Small intestine (tissue), 7 donors: ENCODE data around the gene CEP250. TPM values are rescaled to one million over a fixed set of nuclear protein-coding genes. Genes with fewer than 3 reads are reported as not detected.

Experiments
- DNase-seq, 2 donors: peaks; one replicate each; pipeline versions ENCODE4 v3.0.0 to v3.0.0-alpha.2; 2013
- FAIRE-seq: peaks from 2 replicates; lab custom pipeline; 2012; peaks lifted over from hg19 to GRCh38; lab: Jason Lieb, UNC
- H3K27ac ChIP-seq, 3 donors: one replicate each; pipeline ENCODE4 v1.5.1; 2013; ENCODE audit warnings: low read length in 2 of 3, mild to moderate bottlenecking in 2 of 3, control low read depth in 1 of 3, inconsistent platforms in 1 of 3, low read depth in 1 of 3, moderate library complexity in 1 of 3
- H3K27me3 ChIP-seq, 3 donors: one replicate each; pipeline ENCODE4 v1.6.1; 2013; ENCODE audit warnings: low read length in 3 of 3, inconsistent platforms in 1 of 3; ENCODE audit not compliant: control insufficient read depth in 3 of 3, insufficient read depth in 3 of 3
- H3K36me3 ChIP-seq, 3 donors: one replicate each; pipeline ENCODE4 v1.6.1; 2013; ENCODE audit warnings: low read length in 3 of 3, inconsistent platforms in 1 of 3, low read depth in 1 of 3, mild to moderate bottlenecking in 1 of 3, moderate library complexity in 1 of 3; ENCODE audit not compliant: control insufficient read depth in 3 of 3, insufficient read depth in 2 of 3
- H3K4me1 ChIP-seq, 3 donors: one replicate each; pipeline ENCODE4 v1.6.1; 2013; ENCODE audit warnings: low read length in 2 of 3, inconsistent platforms in 1 of 3, low read depth in 1 of 3, mild to moderate bottlenecking in 1 of 3, moderate library complexity in 1 of 3; ENCODE audit not compliant: control insufficient read depth in 3 of 3, insufficient read depth in 2 of 3
- H3K4me3 ChIP-seq, 3 donors: one replicate each; pipeline ENCODE4 v1.5.1; 2013; ENCODE audit warnings: low read length in 3 of 3, control low read depth in 1 of 3, inconsistent platforms in 1 of 3, low read depth in 1 of 3, mild to moderate bottlenecking in 1 of 3, moderate library complexity in 1 of 3
- H3K9me3 ChIP-seq, 2 donors: one replicate each; pipeline ENCODE4 v1.6.1; 2013; ENCODE audit warnings: low read depth in 1 of 2, low read length in 1 of 2; ENCODE audit not compliant: control insufficient read depth in 2 of 2, insufficient read depth in 1 of 2
- WGBS, 3 donors: extraction: QIAGEN DNeasy Blood & Tissue Kit; methylation state at CpG; one replicate each; pipeline ENCODE4 v1.1.7; 2013; 5-methylcytosine and 5-hydroxymethylcytosine counted together
- polyA plus RNA-seq, 4 donors: library from polyadenylated mRNA; stranded (reverse) in 3 of 4; unstranded in 1 of 4; fragments of 200-250 nt in 3 of 4; fragments of 120-200 nt in 1 of 4; gene quantifications; one replicate each; pipeline versions ENCODE4 v1.2.1 to v1.2.3, GENCODE V29; 2013
- donor health status: healthy with polysubstance abuse.
- donor health status: control.
- donor health status: control.
- donor health status: Bipolar disorder and iron deficiency.
- donor health status: healthy.

CEP250 gene
- polyA plus RNA-seq, 4 donors: 3.0 to 31.7 (median 8.8) TPM

- WGBS, 3 donors: 8 to 73% (median 48%) methylated on average over 16 to 18 of the region's 18 CpGs
- H3K36me3 ChIP-seq: peaks cover 9 to 46% (median 10%) of the 10 kb centered on the region in 3 donors
- FAIRE-seq (no peak), DNase-seq (peak; percentile 61 to 74)
- H3K4me3 ChIP-seq: no peak overlapping the region
- H3K27me3 ChIP-seq: no peaks in the 10 kb centered on the region
- H3K27ac ChIP-seq: no peak overlapping the region
- peaks cover 0 to 17% (median 0%) of the 10 kb centered on the region in 3 donors for H3K4me1 ChIP-seq
- no peaks in the 10 kb centered on the region for H3K9me3 ChIP-seq
These were observed 104.7 kb downstream of the CEP250 start for GRCh38 chr20:35560105-35560511.

- no peak for FAIRE-seq
- Histone ChIP-seq H3K27me3 (no peaks in the 10 kb centered on the region), H3K36me3 (peaks cover 9 to 41% (median 10%) of the 10 kb centered on the region in 3 donors), H3K4me3 (no peak overlapping the region), H3K9me3 (no peaks in the 10 kb centered on the region), H3K4me1 (peaks cover 0 to 17% (median 0%) of the 10 kb centered on the region in 3 donors), H3K27ac (no peak overlapping the region)
- no peak for DNase-seq
- WGBS, 3 donors: 55 to 67% (median 60%) methylated on average over 10 of the region's 10 CpGs
These were observed 105.1 kb downstream of the CEP250 start for GRCh38 chr20:35560541-35560940.

- no peak overlapping the region for H3K27ac ChIP-seq
- FAIRE-seq (no peak), DNase-seq (peak; percentile 44 to 54)
- H3K27me3 ChIP-seq: no peaks in the 10 kb centered on the region
- H3K9me3 ChIP-seq: no peaks in the 10 kb centered on the region
- peaks cover 0 to 17% (median 0%) of the 10 kb centered on the region in 3 donors for H3K4me1 ChIP-seq
- H3K36me3 ChIP-seq: peaks cover 5 to 35% (median 8%) of the 10 kb centered on the region in 3 donors
- no peak overlapping the region for H3K4me3 ChIP-seq
- WGBS, 3 donors: 14 to 23% (median 15%) methylated on average over 7 of the region's 7 CpGs
These were observed 105.9 kb downstream of the CEP250 start for GRCh38 chr20:35561268-35561667.

GRCh38 chr20:35561671-35562070 lies 106.3 kb downstream of the CEP250 start:
- no peak overlapping the region for H3K27ac ChIP-seq
- DNase-seq: no peak
- H3K4me1 ChIP-seq: peaks cover 0 to 17% (median 0%) of the 10 kb centered on the region in 3 donors
- no peaks in the 10 kb centered on the region for H3K27me3 ChIP-seq
- no peak for FAIRE-seq
- H3K9me3 ChIP-seq: no peaks in the 10 kb centered on the region
- H3K36me3 ChIP-seq: peaks cover 4 to 31% (median 4%) of the 10 kb centered on the region in 3 donors
- H3K4me3 ChIP-seq: no peak overlapping the region
- WGBS, 3 donors: 25 to 48% (median 34%) methylated on average over 5 of the region's 5 CpGs

GRCh38 chr20:35562541-35563110 lies 107.2 kb downstream of the CEP250 start:
- Histone ChIP-seq H3K4me3 (no peak overlapping the region), H3K4me1 (peaks cover 0 to 17% (median 0%) of the 10 kb centered on the region in 3 donors), H3K36me3 (peaks cover 0 to 21% (median under 1%) of the 10 kb centered on the region in 3 donors), H3K9me3 (no peaks in the 10 kb centered on the region), H3K27me3 (no peaks in the 10 kb centered on the region), H3K27ac (no peak overlapping the region)
- FAIRE-seq (no peak), DNase-seq (no peak)
- 84 to 96% (median 86%) methylated on average over 9 to 10 of the region's 10 CpGs for WGBS, 3 donors

- DNase-seq (no peak), FAIRE-seq (no peak)
- no peak overlapping the region for H3K4me3 ChIP-seq
- H3K27ac ChIP-seq: no peak overlapping the region
- H3K36me3 ChIP-seq: peaks cover 0 to 9% (median 0%) of the 10 kb centered on the region in 3 donors
- peaks cover 0 to 15% (median 0%) of the 10 kb centered on the region in 3 donors for H3K4me1 ChIP-seq
- no peaks in the 10 kb centered on the region for H3K27me3 ChIP-seq
- 85 to 88% (median 88%) methylated on average over 10 of the region's 10 CpGs for WGBS, 3 donors
- H3K9me3 ChIP-seq: no peaks in the 10 kb centered on the region
These were observed 108.4 kb downstream of the CEP250 start for GRCh38 chr20:35563834-35564233.

- Histone ChIP-seq H3K27me3 (no peaks in the 10 kb centered on the region), H3K27ac (no peak overlapping the region), H3K36me3 (no peaks in the 10 kb centered on the region), H3K4me3 (no peak overlapping the region), H3K9me3 (no peaks in the 10 kb centered on the region), H3K4me1 (peaks cover 0 to 4% (median 0%) of the 10 kb centered on the region in 3 donors)
- WGBS, 3 donors: 94 to 98% (median 95%) methylated on average over 7 of the region's 7 CpGs
- FAIRE-seq: no peak
- no peak for DNase-seq
These were observed 109.5 kb downstream of the CEP250 start for GRCh38 chr20:35564905-35565304.

GRCh38 chr20:35568645-35569044 lies 113.2 kb downstream of the CEP250 start:
- 2 to 8% (median 4%) methylated on average over 2 of the region's 2 CpGs for WGBS, 3 donors
- FAIRE-seq: no peak
- no peaks in the 10 kb centered on the region for H3K36me3 ChIP-seq

More at GRCh38 chr20:35568645-35569044, 113.2 kb downstream of the CEP250 start:
- peaks cover 0 to 7% of the 10 kb centered on the region in 2 donors for H3K9me3 ChIP-seq
- H3K27ac ChIP-seq: no peak overlapping the region
- no peaks in the 10 kb centered on the region for H3K27me3 ChIP-seq
- H3K4me3 ChIP-seq: no peak overlapping the region
- peak; percentile 45 to 46 for DNase-seq
- H3K4me1 ChIP-seq: no peaks in the 10 kb centered on the region
